Gastroesophageal sphincter (tissue), 3 donors: ENCODE measurements around the gene GUCY1A1.

Source experiments
- CTCF ChIP-seq, 4 experiments: fragments of 200-600 bp in 2 of 4; fragments of 450-650 bp in 2 of 4; sonication (generic) in 1 of 4; IDR thresholded peaks; one replicate each; pipeline ENCODE4 v1.5.1; 2017 to 2019; ENCODE audit warnings: antibody characterized with exemption in 4 of 4, mild to moderate bottlenecking in 2 of 4, moderate library complexity in 2 of 4
- EP300 ChIP-seq: sonication (generic); formaldehyde crosslinking; IDR thresholded peaks from one replicate; pipeline ENCODE4 v1.6.1; 2017; ENCODE audit warnings: antibody characterized with exemption, mild to moderate bottlenecking
- POLR2AphosphoS5 ChIP-seq: sonication (generic); formaldehyde crosslinking; IDR thresholded peaks from one replicate; pipeline ENCODE4 v1.6.1; 2017; ENCODE audit warnings: antibody characterized with exemption

- TF ChIP-seq CTCF (IDR thresholded peaks at IDR 0.05) (no peak), POLR2AphosphoS5 (no peak), EP300 (no peak)
Observed at GRCh38 chr4:155769090-155769489, 102.4 kb downstream of the GUCY1A1 start.
